MM.1S (cell line): Measurements from ENCODE around the gene HLA-DQA2.

Experiments
- CTCF ChIP-seq: fragments of 300-600 bp; sonication (generic); IDR thresholded peaks from 2 replicates; pipeline ENCODE4 v1.5.1; 2016; ENCODE audit warnings: antibody characterized with exemption, low read length, mixed read lengths
- EZH2 ChIP-seq: fragments of 300-600 bp; sonication (generic); optimal IDR thresholded peaks from 2 replicates; pipeline ENCODE3; 2017; ENCODE audit warnings: low read depth, mild to moderate bottlenecking, antibody characterized with exemption, low read length, mixed read lengths
- EZH2phosphoT487 ChIP-seq: fragments of 300-600 bp; sonication (generic); IDR thresholded peaks from 2 replicates; pipeline ENCODE4 v1.6.1; 2018; ENCODE audit warnings: antibody characterized with exemption, low read length

GRCh38 chr6:32761548-32761947, 20.4 kb downstream of the HLA-DQA2 start:
- no peak for TF ChIP-seq CTCF
- TF ChIP-seq EZH2phosphoT487: no peak
- no peak for TF ChIP-seq EZH2
